ENCODE results near the gene SIKE1.
"Not testable (repeated sequence)": the region's sequence is repeated elsewhere in the genome, so short reads cannot be mapped to it uniquely, and the experiment has no call there.

The SIKE1 gene

GRCh38 chr1:114780344-114781226, at the start of gene SIKE1:
Gene SIKE1, minus strand, starts transcription at chr1:114780685. Its CDS starts 78 bp downstream, at chr1:114780607.
- DNase-seq = peak; percentile 75 to 92

- DNase-seq = not testable (repeated sequence)
These were observed 49.6 kb upstream of the SIKE1 start for GRCh38 chr1:114830075-114830474.

- DNase-seq = no peak
These were observed 47.8 kb upstream of the SIKE1 start for GRCh38 chr1:114828251-114828650.

GRCh38 chr1:114821978-114822377, 41.5 kb upstream of the SIKE1 start:
- no peak for DNase-seq

- no peak for DNase-seq
These were observed 39.9 kb upstream of the SIKE1 start for GRCh38 chr1:114820392-114820791.

GRCh38 chr1:114819869-114820268, 39.4 kb upstream of the SIKE1 start:
- no peak for DNase-seq

GRCh38 chr1:114804449-114804848, 24.0 kb upstream of the SIKE1 start:
- not testable (repeated sequence) for DNase-seq

- DNase-seq = no peak
These were observed 22.5 kb upstream of the SIKE1 start for GRCh38 chr1:114803001-114803400.

- DNase-seq = no peak
These were observed 13.6 kb upstream of the SIKE1 start for GRCh38 chr1:114794038-114794437.

- DNase-seq = not testable (repeated sequence)
These were observed 10.1 kb upstream of the SIKE1 start for GRCh38 chr1:114790581-114790980.

GRCh38 chr1:114786440-114786839, 6.0 kb upstream of the SIKE1 start:
- DNase-seq = not testable (repeated sequence)

GRCh38 chr1:114782476-114782875, 2.0 kb upstream of the SIKE1 start:
- no peak for DNase-seq

- DNase-seq = no peak
These were observed 763 bp downstream of the SIKE1 start for GRCh38 chr1:114779722-114780121.

- DNase-seq = not testable (repeated sequence)
These were observed 3.8 kb downstream of the SIKE1 start for GRCh38 chr1:114776726-114777125.

GRCh38 chr1:114771992-114772391, 8.5 kb downstream of the SIKE1 start:
- DNase-seq = no peak

GRCh38 chr1:114770989-114771388, 9.5 kb downstream of the SIKE1 start:
- no peak for DNase-seq

- DNase-seq = no peak
These were observed 15.8 kb downstream of the SIKE1 start for GRCh38 chr1:114764689-114765088.

GRCh38 chr1:114758256-114758832, 22.1 kb downstream of the SIKE1 start:
- DNase-seq = no peak

GRCh38 chr1:114757455-114758255, 22.8 kb downstream of the SIKE1 start, which contains the start of gene CSDE1:
Gene CSDE1, minus strand, starts transcription at chr1:114757984. Its CDS starts 18,094 bp downstream, at chr1:114739890.
- DNase-seq = peak; percentile 93 to 97

- DNase-seq = no peak
These were observed 23.5 kb downstream of the SIKE1 start for GRCh38 chr1:114756949-114757454.

- DNase-seq = no peak
These were observed 24.2 kb downstream of the SIKE1 start for GRCh38 chr1:114756009-114756892.

Data from NCI-H187 (cell line).